Fibroblast of the conjunctiva (primary cell): ENCODE results near the gene AKIP1.

Source experiments
- DNase-seq: peaks from one replicate; pipeline ENCODE4 v3.0.0-alpha.2; 2010; ENCODE audit warnings: low read depth

The AKIP1 gene

GRCh38 chr11:8961401-8961800, 50.4 kb downstream of the AKIP1 start:
- DNase-seq = no peak

GRCh38 chr11:8962841-8963240, 51.9 kb downstream of the AKIP1 start:
- no peak for DNase-seq

- DNase-seq = peak; percentile 32
Observed at GRCh38 chr11:8963569-8964323, 52.8 kb downstream of the AKIP1 start.

GRCh38 chr11:8964324-8965320, 53.6 kb downstream of the AKIP1 start, which contains the start of gene TMEM9B:
TSS of gene TMEM9B (minus strand) at chr11:8964442. CDS start at chr11:8964313, 129 bp downstream.
- DNase-seq = peak; percentile 72

GRCh38 chr11:8967184-8967583, 56.2 kb downstream of the AKIP1 start:
- no peak for DNase-seq
